PC-9 (cell line): ENCODE data around the gene CCNJ. TPM values are rescaled to one million over a fixed set of nuclear protein-coding genes. Genes with fewer than 3 reads are reported as not detected.

Experiments used
- BruUV-seq: library from RNA; stranded (reverse); fragments of 400-500 nt; replicated peaks from 2 replicates; lab custom pipeline; 2021; lab: Mats Ljungman, UMichigan
- CTCF ChIA-PET: fragments of 300-600 bp; sonication (Branson Sonifier 250); formaldehyde crosslinking; loops from one replicate; lab custom pipeline; 2022; ENCODE audit warnings: antibody characterized with exemption; lab: Charles Lee
- POLR2A ChIA-PET: fragments of 300-600 bp; sonication (Branson Sonifier 250); formaldehyde crosslinking; loops from one replicate; lab custom pipeline; 2022; ENCODE audit warnings: antibody characterized with exemption; ENCODE audit not compliant: unreplicated experiment; lab: Charles Lee
- DNase-seq, 2 experiments: peaks; one replicate each; pipeline versions ENCODE4 v3.0.0 to v3.0.0-alpha.2; 2015 to 2022; ENCODE audit warnings: mixed read lengths in 1 of 2
- H2AFZ ChIP-seq: fragments of 200-600 bp; sonication (generic); 2 replicates; pipeline ENCODE4 v1.8.1; 2017; ENCODE audit warnings: antibody characterized with exemption
- H3F3A ChIP-seq: fragments of 200-600 bp; sonication (generic); 2 replicates; pipeline ENCODE4 v1.8.1; 2017; ENCODE audit warnings: antibody characterized with exemption, mild to moderate bottlenecking, low read depth; ENCODE audit not compliant: insufficient read depth
- H3K27ac ChIP-seq: fragments of 200-600 bp; sonication (generic); 2 replicates; pipeline ENCODE4 v1.6.1; 2016; ENCODE audit warnings: mixed run types
- H3K27me3 ChIP-seq: fragments of 200-600 bp; sonication (generic); 2 replicates; pipeline ENCODE4 v1.6.1; 2016; ENCODE audit warnings: low read depth, mixed run types; ENCODE audit not compliant: insufficient read depth
- H3K36me3 ChIP-seq: fragments of 200-600 bp; sonication (generic); 2 replicates; pipeline ENCODE4 v1.6.1; 2016; ENCODE audit warnings: low read depth, mixed run types
- H3K4me1 ChIP-seq: fragments of 200-600 bp; sonication (generic); replicated peaks from 2 replicates; pipeline ENCODE4 v1.6.1; 2016; ENCODE audit warnings: mixed run types; ENCODE audit not compliant: insufficient read depth
- H3K4me2 ChIP-seq: fragments of 200-600 bp; sonication (generic); 2 replicates; pipeline ENCODE4 v1.6.1; 2017; ENCODE audit warnings: mixed run types
- H3K4me3 ChIP-seq: fragments of 200-600 bp; sonication (generic); 2 replicates; pipeline ENCODE4 v1.6.1; 2016; ENCODE audit warnings: mixed run types
- H3K79me2 ChIP-seq: fragments of 200-600 bp; sonication (generic); 2 replicates; pipeline ENCODE4 v1.6.1; 2017; ENCODE audit warnings: low read depth, mixed run types
- H3K9me2 ChIP-seq: fragments of 200-600 bp; sonication (generic); 2 replicates; pipeline ENCODE4 v1.8.1; 2017; ENCODE audit warnings: mild to moderate bottlenecking; ENCODE audit not compliant: insufficient read depth
- H3K9me3 ChIP-seq: fragments of 200-600 bp; sonication (generic); 2 replicates; pipeline ENCODE4 v1.8.1; 2016; ENCODE audit warnings: low read depth; ENCODE audit not compliant: insufficient read depth
- H4K20me1 ChIP-seq: fragments of 200-600 bp; sonication (generic); 2 replicates; pipeline ENCODE4 v1.8.1; 2017; ENCODE audit not compliant: insufficient read depth
- CTCF ChIP-seq: fragments of 200-600 bp; sonication (generic); conservative IDR thresholded peaks from 2 replicates; pipeline ENCODE4 v1.6.1; 2017; ENCODE audit warnings: mixed run types, antibody characterized with exemption, mild to moderate bottlenecking, moderate library complexity
- EZH2 ChIP-seq: fragments of 200-600 bp; sonication (generic); IDR thresholded peaks from 2 replicates; pipeline ENCODE4 v1.8.0; 2017; ENCODE audit warnings: antibody characterized with exemption, low read depth
- intact Hi-C: fragments of 100-400 bp; cut with micrococcal nuclease; formaldehyde crosslinking; loops from one replicate; pipeline ENCODE4 v1.10.0; 2022; ENCODE audit not compliant: unreplicated experiment
- total RNA-seq: library from RNA; stranded (reverse); gene quantifications from 2 replicates; pipeline ENCODE4 v1.2.3, GENCODE V29; 2021

The CCNJ gene
- total RNA-seq, 1 experiment from 2014 or later: 2.5 TPM

DNA sequence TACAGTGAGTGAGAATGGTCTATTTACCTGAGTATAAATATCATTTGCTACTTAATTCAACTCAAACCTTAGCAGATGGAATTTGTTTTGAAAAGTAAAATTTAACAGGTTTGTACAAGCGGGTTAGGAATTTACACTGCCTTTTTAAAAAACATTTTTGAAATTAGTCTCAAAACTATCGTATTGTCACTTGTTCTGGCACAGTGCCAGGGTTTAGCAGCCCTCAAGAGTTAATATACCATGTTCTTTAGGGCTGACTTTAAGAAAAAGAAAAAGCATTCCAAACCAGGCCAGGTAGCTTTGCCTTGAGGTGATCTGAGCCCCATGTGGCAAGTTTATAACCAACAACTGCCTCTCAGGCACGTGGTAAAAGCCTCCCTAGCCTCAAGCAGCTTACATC is 17.8 kb downstream of the CCNJ start:
- Histone ChIP-seq H3K9me3 (no peaks in the 10 kb centered on the region), H3K4me2 (no peak overlapping the region), H3K27me3 (no peaks in the 10 kb centered on the region), H3K4me3 (no peak overlapping the region), H3K27ac (no peak overlapping the region), H4K20me1 (no peaks in the 10 kb centered on the region), H3F3A (no peaks in the 10 kb centered on the region), H3K9me2 (no peaks in the 10 kb centered on the region), H3K79me2 (no peaks in the 10 kb centered on the region), H3K4me1 (no peaks in the 10 kb centered on the region), H2AFZ (no peak overlapping the region), H3K36me3 (no peaks in the 10 kb centered on the region)
- TF ChIP-seq EZH2 (no peak), CTCF (no peak)
- intact Hi-C loops: no loop called here
- no peak for DNase-seq
- POLR2A ChIA-PET: no interaction called here
- no TSS peak for BruUV-seq
- CTCF ChIA-PET: no interaction called here

- TF ChIP-seq CTCF: no peak
- TF ChIP-seq EZH2: no peak
- Histone ChIP-seq H3F3A (no peaks in the 10 kb centered on the region), H3K27ac (no peak overlapping the region), H4K20me1 (no peaks in the 10 kb centered on the region), H3K9me2 (no peaks in the 10 kb centered on the region), H3K4me1 (0 out of 2 replicates have a peak, but pooled peaks cover 7% of the 10 kb centered on the region), H2AFZ (no peak overlapping the region), H3K9me3 (no peaks in the 10 kb centered on the region), H3K27me3 (no peaks in the 10 kb centered on the region), H3K4me3 (no peak overlapping the region), H3K4me2 (no peak overlapping the region), H3K79me2 (no peaks in the 10 kb centered on the region), H3K36me3 (no peaks in the 10 kb centered on the region)
- peak in 1 of 2 experiments; percentile 50 for DNase-seq
- CTCF ChIA-PET: no interaction called here
- BruUV-seq: no TSS peak
- POLR2A ChIA-PET: no interaction called here
- intact Hi-C loops: no loop called here
These were observed 29.3 kb downstream of the CCNJ start for GRCh38 chr10:96072674-96073073.

GRCh38 chr10:96073722-96074121 is 30.3 kb downstream of the CCNJ start:
- no peak overlapping the region for H3K4me2 ChIP-seq
- TF ChIP-seq CTCF (no peak), EZH2 (no peak)
- CTCF ChIA-PET: no interaction called here

More at GRCh38 chr10:96073722-96074121, 30.3 kb downstream of the CCNJ start:
- Histone ChIP-seq H3K27me3 (no peaks in the 10 kb centered on the region), H3K9me3 (no peaks in the 10 kb centered on the region), H3K79me2 (no peaks in the 10 kb centered on the region), H3K4me1 (0 out of 2 replicates have a peak, but pooled peaks cover 7% of the 10 kb centered on the region), H3K4me3 (no peak overlapping the region), H4K20me1 (no peaks in the 10 kb centered on the region), H3K36me3 (no peaks in the 10 kb centered on the region), H3K9me2 (no peaks in the 10 kb centered on the region), H3K27ac (no peak overlapping the region), H3F3A (no peaks in the 10 kb centered on the region), H2AFZ (no peak overlapping the region)
- BruUV-seq: no TSS peak
- DNase-seq: peak in 1 of 2 experiments; percentile 38
- intact Hi-C loops: no loop called here
- POLR2A ChIA-PET: no interaction called here
